Endothelial cell of hepatic sinusoid (primary cell): Measurements from ENCODE around the gene ATAD3C.
"Not testable (repeated sequence)": the region's sequence is repeated elsewhere in the genome, so short reads cannot be mapped to it uniquely, and the experiment has no call there.

Experiments used
- in situ Hi-C: cut with HindIII; loops from 2 replicates; pipeline ENCODE4 v1.10.0; 2017; ENCODE audit warnings: low sequenced_read_pairs

The ATAD3C gene, protein sequence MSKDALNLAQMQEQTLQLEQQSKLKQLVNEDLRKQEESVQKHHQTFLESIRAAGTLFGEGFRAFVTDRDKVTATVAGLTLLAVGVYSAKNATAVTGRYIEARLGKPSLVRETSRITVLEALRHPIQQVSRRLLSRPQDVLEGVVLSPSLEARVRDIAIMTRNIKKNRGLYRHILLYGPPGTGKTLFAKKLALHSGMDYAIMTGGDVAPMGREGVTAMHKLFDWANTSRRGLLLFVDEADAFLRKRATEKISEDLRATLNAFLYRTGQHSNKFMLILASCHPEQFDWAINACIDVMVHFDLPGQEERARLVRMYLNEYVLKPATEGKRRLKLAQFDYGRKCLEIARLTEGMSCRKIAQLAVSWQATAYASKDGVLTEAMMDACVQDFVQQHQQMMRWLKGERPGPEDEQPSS

DNA sequence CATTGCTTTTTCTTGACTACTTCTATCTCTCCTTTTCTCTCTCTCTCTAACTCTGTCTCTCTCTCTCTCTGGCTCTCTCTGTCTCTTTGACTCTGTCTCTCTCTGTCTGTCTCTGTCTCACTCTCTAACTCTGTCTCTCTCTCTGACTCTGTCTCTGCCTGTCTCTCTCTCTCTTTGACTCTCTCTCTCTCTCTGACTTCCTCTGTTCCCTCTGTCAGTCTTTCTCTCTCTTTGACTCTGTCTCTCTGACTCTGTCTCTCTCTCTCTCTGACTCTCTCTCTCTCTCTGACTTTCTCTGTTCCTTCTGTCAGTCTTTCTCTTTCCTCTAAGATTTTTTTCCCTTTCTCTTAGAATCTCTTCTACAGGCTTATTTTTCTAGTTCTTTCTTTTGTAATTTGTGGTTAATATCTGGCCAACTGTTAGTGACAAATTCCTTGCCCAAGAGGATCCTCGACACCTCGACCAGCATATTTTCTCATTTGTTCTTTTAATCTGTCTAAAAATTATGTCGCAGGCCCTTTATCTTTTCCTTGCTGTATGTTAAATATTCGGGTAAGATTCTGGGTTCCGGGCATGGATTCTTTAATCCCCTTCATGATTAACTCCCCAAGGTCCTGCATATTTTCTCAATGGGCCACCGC lies at the start of gene ATAD3C:
ATAD3C (plus strand) TSS at position 591 of the 641 bp plus-strand sequence. CDS start 995 bp downstream, outside the sequence.
- in situ Hi-C loops: no loop called here

DNA sequence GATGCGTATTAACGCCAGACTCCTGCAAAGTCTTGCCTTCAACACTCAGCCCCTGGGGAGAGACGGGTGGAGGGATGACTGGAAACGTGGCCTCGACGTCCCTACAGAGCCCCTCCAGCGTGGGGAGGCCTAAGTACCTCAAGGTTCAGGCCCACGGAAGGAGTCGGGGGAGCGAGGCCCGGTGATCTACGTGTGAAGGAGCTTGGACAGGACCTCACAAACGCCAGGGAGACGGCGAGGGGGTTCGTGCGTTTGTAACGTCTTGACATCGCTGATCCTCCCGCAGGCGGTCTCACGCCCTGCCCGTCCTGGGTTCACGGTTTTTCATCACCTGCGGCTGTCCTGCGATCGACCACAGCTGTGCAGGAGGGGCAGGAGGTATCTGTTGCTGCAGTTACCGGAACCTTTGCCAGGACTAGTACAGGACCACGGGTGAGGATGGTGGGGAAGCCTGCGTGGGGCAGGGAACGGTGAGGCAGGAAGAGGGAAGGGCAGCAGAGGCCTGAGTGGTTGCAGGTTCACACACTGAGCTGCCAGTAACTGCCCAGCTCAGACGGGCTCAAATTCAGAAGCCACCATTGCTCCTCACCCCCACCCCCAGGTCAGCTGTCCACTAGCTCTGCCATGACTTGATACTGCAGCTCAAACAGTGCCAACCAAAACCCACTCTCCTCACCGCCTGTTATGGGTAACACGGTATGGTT lies 49.5 kb upstream of the ATAD3C start:
- in situ Hi-C loops: no loop called here

DNA sequence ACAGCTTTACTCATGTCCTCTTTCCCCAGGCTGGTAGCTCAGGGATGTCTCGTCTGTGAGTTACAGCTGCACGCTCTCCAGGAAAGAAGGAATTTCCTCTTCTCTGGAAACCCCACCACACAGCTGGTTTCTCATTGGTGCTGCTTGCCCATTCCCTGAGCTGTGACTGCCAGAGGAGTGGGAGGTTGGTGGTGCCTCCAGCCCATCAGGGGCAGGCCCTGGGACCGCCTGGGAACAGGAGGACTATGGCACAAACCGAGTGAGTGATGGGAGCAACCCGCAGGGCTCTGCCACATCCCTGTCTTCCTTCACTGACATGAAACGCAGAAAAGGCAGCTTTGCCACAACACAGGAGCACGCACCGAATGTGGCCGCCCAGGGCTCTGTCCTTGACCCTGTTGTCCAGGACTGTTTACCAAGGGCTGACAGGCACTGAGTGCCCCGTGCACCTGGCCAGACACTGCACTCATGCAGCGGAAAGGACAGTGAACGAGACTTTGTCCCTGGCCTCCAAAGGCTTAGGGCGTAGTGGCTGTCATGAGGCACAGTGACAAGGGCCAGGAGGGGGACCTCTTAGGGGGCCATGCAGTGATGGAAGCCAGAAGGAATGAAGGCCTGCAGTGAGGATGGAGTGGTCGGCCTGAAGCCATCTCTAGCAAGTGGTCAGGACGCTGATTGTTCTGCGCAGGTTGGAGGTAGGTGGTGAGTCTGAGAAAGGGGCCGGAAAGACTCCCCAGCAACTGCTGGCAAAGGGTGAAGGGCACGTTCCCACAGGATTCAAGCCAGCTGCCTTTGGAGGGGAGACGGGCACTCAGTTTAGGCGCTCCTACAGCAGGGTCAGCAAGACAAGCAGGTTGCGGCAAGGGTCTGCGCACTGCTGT lies 48.7 kb upstream of the ATAD3C start:
- in situ Hi-C loops: no loop called here

DNA sequence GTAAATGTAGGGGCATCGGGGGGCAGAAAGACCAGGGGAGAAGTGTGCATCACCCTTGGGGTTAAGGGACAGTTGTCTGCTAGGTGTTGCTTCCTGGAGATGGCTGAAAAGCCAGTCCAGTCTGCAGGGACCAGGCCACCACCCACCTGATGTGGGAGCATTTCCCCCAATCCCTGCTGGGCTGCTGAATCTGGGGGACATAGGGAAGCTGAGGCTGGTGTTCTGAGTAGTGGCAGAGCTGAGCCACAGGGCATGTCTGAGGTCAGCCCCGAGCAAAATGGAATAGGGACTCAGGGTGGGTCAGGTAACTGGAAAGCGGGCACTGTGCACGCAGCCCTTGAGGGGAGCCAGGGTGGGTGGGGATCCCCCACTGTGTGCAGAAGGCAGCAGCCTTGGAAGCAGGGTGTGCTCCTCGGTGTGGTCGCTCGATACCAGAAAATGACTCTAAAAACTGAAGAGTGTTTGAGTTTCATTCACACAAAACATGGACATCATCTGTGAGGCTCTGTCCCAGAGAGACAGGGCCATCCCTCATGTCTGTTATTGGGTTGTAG lies 48.0 kb upstream of the ATAD3C start:
- in situ Hi-C loops: no loop called here

DNA sequence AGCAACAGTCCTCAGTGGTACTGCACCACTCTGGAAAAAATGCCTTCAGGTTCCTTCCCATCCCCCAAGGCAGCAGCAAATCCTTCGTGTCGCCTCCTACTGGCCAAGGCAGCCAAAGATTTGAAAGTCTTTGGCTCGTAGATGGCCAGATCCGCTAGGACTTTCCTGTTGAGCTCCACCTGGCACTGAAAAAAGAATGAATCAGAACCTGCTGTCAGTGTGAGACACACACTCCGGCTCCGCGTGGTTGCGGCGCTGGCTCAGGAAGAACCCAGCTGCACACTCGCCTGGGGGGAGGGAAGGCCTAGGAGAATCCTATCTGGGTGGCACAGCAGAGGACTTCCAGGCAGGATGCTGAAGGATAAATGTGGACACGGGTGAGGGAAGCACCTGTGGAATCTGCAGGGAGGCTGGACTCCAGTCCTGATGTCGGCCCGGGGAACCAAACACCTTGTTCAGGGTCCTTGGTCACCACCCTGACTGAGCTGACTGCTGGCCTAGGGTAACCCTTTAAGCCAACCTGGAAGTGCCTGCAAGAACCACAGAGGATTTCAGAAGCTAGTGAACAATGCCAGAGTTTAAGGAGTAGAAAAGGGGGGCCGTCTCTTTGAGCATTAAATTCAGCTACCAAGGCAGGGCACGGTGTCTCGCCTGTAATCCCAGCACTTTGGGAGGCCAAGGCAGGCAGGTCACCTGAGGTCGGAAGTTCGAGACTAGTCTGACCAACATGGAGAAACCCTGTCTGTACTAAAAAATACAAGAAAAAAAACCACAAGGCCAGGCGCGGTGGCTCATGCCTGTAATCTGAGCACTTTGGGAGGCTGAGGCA lies 47.2 kb upstream of the ATAD3C start:
- in situ Hi-C loops: no loop called here

DNA sequence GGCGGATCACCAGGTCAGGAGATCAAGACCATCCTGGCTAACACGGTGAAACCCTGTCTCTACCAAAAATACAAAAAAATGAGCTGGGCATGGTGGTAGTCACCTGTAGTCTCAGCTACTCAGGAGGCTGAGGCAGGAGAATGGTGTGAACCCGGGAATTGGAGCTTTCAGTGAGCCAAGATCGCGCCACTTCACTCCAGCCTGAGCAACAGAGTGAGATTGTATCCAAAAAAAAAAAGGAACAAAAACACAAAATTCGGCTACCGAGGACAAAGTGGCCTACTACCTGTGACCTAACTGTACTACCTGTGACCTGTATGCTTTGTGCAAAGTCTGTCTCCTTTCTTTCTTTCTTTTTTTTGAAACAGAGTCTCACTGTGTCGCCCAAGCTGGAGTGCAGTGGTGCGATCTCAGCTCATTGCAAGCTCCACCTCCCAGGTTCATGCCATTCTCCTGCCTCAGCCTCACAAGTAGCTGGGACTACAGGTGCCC lies 46.5 kb upstream of the ATAD3C start:
- in situ Hi-C loops: not testable (repeated sequence)

DNA sequence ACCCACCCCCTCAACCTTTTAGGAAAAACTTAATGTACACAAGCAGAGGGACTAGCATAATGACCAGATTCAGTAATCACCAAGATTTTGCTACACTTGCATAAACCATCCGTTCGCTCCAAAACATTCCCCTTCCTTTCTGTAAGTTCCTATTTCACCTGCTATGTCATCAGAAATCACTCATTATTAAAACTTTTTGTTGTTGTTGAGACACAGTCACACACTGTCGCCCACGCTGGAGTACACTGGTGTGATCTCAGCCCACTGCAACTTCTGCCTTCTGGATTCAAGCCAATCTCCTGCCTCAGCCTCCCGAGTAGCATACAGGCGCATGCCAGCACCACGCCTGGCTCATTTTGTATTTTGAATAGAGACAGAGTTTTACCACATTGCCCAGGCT lies 45.8 kb upstream of the ATAD3C start:
- in situ Hi-C loops: no loop called here

DNA sequence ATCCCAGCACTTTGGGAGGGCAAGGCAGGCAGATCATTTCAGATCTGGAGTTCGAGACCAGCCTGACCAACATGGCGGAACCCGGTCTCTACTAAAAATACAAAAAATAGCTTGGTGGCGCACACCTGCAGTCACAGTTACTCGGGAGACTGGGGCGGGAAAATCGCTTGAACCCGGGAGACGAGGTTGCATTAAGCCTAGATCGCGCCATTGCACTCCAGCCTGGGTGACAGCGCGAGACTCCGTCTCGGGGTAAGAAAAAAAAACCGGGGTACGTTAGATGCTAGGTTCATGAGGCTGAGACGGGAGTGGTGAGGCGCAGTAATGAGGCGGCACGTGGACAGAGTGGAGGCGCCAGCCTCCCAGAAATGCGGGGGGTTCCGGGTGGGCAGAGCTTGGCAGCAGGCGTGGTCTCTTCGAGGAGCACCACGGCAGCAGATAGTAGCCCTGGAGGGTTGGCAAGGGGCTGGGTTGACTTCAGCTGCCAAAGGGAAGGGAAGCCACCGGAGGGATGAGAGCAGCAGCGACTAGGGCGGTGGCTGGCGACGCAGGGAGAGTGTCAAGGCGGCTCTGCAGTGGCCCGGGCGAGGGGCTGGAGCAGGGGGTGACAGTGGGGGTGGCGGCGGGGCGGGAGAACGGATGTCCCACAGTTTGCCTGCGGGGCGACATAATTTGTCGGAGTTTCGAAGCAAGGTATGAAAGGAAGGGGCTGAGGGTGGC lies 43.2 kb upstream of the ATAD3C start:
- in situ Hi-C loops: no loop called here

DNA sequence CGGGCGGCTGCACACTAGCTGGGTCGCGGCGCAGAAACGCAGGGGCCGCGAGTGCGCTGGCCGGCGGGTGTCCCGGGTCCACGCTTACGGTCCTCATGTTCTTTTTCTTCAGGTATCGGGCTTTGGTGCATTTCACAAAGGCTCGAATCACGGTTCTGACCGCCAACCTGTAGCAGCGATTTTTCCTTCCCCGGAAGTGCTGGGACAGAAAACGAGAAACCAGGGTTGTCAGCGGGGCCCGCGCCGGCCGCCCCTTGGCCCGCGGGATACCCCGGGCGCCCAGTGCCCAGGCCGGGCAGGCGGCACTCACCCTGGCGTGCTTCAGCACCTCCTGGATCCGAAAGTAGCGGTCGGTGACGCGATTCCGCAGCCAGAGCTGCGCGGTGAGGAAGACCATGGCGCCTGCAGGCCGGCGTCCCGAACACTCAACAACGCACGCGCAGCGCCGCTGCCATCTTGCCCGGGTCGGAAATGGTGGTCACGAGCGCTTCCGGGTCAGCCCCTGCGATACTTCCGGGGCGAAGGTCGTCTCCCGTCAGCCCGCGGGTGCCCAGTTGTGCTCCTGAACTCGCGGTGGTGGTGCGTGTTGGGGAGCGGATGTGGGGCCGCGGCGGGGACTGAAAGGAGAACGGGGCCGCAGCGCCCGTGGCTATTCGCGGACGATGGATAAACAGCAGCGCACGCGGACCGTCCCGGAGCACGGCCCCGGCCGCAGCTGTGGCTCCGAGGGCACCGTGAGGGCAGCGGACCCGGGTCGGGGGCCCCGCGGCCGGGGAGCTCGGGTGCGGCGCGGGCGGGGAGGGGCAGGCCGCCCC lies 42.5 kb upstream of the ATAD3C start, which contains the start of gene MRPL20:
MRPL20 (minus strand) TSS at position 473 of the 815 bp plus-strand sequence; CDS start at position 397, 76 bp downstream.
- in situ Hi-C loops: no loop called here

DNA sequence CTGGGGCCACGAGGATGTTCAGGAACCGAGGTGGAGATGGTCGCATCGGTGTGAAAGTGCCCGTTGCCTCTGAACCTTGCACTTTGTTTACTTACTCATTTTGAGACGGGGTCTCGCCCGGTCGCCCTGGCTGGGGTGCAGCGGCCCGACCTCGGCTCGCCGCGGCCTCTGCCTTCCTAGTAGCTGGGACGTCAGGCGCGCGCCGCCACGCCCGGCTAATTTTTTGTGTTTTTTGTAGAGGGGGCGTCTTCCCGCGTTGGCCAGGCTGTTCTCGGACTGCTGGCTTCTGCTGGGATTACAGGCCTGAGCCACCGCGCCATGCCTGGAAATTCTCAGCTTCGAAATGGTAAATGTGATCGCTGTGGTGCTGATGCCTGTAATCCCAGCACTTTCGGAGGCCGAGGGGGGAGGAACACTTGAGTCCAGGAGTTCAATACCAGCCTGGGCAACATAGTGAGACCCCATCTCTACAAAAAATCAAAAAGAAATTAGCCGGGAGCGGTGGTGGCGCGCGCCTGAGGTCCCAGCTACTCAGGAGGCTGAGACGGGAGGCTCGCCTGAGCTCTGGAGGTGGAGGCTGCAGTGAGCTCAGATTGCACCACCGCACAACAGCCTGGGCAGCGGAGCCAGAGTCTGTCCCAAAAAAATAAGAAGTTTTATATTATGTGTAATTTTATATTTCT lies 41.7 kb upstream of the ATAD3C start:
- in situ Hi-C loops: no loop called here

DNA sequence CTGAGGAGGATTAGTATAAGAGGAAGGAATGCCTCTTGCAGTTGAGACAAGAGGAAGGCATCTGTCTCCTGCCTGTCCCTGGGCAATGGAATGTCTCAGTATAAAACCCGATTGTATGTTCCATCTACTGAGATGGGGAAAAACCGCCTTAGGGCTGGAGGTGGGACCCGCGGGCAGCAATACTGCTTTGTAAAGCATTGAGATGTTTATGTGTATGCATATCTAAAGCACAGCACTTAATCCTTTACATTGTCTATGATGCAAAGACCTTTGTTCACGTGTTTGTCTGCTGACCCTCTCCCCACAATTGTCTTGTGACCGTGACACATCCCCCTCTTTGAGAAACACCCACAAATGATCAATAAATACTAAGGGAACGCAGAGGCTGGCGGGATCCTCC lies 39.3 kb upstream of the ATAD3C start:
- in situ Hi-C loops: not testable (repeated sequence)

DNA sequence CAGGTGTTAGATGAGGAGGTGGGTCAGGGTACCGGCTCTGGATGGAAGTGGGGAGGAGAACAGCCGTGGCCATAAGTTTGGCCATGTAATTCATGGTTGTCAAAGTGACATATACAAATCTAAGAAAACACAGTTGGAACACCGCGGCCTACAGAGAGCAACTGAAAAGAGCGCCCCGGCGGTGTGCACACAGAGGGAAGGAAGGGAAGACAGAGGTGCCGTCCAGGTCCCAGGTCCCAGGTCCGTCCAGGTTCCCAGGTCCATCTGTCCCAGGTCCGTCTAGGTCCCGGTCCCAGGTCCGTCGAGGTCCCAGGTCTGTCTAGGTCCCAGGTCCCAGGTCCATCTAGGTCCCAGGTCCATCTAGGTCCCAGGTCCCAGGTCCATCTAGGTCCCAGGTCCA lies 37.9 kb upstream of the ATAD3C start:
- in situ Hi-C loops: no loop called here

DNA sequence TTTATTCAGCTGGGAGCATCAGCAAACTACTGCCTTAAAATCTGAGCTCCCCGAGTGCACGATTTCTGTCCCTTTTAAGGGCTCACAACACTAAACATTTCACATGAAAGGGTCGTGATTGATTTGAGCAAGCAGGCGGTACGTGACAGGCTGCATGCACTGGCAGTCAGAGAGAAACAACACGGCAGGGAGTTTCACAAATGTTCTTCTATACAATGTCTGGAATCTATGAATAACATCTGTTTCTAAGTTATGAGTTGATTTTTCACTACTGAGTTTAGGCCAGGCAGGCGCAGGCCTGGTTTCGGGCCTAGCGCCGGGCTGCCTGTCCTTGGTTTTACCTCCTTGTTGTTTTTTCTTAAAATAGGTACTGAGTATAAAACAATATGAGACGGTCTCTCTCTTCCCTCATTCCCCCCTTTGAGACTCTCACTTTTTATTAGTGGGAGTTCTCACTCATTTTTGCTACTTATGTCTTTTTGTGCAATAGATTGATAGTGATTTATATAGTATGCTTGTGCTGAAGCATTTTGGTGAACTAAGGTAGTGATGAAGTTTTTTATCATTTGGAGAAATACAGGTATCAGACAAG lies 37.1 kb upstream of the ATAD3C start:
- in situ Hi-C loops: not testable (repeated sequence)

DNA sequence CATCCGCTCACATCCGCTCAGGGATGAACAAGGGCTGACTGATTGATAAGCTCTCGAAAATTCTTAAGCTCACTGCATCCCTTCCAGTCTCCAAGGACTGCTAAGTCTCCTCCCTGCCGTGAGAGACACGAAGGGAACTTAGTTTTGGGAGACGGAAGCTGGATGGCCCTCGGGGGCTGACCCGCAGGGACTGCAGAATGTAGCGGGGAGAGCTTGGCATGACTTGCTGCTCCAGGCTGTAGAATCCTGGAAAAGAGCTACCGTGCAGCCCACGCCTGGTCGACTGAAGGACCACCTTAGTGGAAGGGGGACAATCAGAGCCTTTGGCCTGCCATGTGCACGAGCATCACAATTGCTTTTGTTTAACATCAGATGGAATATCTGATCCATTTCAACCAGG lies 33.7 kb upstream of the ATAD3C start:
- in situ Hi-C loops: no loop called here

DNA sequence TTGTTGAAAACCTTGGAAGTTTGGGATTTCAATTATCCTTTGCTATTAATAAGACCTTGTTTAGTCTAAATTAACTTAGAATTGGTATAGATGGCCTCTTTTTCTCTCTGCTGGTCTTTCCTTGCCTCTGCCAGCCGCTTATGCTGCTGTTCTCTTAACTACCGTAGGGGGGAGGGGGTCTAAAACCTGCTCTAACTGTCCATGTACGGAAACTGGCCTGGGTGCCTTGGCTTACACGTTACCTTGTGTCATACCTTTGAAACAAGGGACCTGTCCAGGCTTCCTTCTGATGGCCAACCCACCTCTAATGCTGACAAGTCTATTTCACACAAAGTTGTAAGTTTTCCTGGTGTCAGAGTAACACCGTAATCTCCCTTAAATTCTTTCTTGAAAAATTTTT lies 32.1 kb upstream of the ATAD3C start:
- in situ Hi-C loops: not testable (repeated sequence)

DNA sequence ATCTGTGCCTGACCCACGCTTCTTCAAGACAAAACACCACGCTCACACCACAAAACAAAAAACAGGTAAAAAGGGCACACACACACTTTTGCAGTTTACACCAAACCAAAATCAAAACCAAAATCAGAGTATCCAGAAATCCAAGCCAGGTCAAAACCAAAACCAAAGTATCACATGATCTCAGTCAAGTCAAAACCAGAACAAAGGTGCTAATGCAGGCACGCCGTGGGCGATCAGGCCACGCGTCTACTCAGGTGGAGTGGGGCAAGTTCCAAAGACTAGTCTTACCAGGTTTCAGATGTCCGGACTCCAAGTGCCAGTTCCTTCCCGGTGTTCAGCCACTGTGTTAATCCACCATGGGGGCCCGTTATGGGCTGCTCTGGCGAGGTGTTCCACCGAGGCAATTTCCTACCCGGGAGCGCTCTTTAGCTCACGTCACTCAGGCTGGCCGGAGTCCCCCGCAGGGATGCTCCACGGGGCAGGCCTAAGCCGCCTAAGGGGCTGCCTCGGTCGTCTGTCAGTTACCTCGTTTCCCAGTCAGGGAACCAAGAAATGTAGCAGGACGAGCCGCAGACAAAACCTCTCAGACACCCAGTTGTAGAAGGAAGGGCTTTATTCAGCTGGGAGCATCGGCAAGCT lies 31.5 kb upstream of the ATAD3C start:
- in situ Hi-C loops: not testable (repeated sequence)
